Activated CD8-positive, alpha-beta T cell treated with anti-CD3 and anti-CD28 coated beads for 36 hours (primary cell): ENCODE measurements around the gene SORCS2. TPM values are rescaled to one million over a fixed set of nuclear protein-coding genes. Genes with fewer than 3 reads are reported as not detected.

Experiments used
- ATAC-seq: fragments of 200-7000 bp; cut with Tn5 transposase; one replicate; pipeline ENCODE4 v1.10.0; 2021; ENCODE audit warnings: mild to moderate bottlenecking, moderate library complexity
- CTCF ChIA-PET: fragments of 350-600 bp; sonication (Branson Sonifier 250); formaldehyde crosslinking; loops from one replicate; lab custom pipeline; 2021; ENCODE audit warnings: antibody characterized with exemption; lab: Charles Lee
- POLR2A ChIA-PET: fragments of 350-600 bp; sonication (Branson Sonifier 250); formaldehyde crosslinking; loops from one replicate; lab custom pipeline; 2021; ENCODE audit warnings: antibody characterized with exemption; lab: Charles Lee
- DNase-seq: peaks from one replicate; pipeline ENCODE4 v3.0.0-alpha.2; 2020
- H3K27ac Mint-ChIP-seq: one replicate; pipeline ENCODE4 v1.8.0; 2021; ENCODE audit warnings: mild to moderate bottlenecking, mixed read lengths
- H3K27me3 Mint-ChIP-seq: one replicate; pipeline ENCODE4 v1.8.0; 2021; ENCODE audit warnings: mixed read lengths
- H3K36me3 Mint-ChIP-seq: one replicate; pipeline ENCODE4 v1.8.0; 2021; ENCODE audit warnings: low read depth, mixed read lengths
- H3K4me1 Mint-ChIP-seq: one replicate; pipeline ENCODE4 v1.8.0; 2021; ENCODE audit warnings: low read depth, mixed read lengths
- H3K4me3 Mint-ChIP-seq: one replicate; pipeline ENCODE4 v1.8.0; 2021; ENCODE audit warnings: mild to moderate bottlenecking, moderate library complexity, mixed read lengths
- H3K9me3 Mint-ChIP-seq: one replicate; pipeline ENCODE4 v1.8.0; 2021; ENCODE audit warnings: mixed read lengths
- CTCF ChIP-seq: fragments of 200-600 bp; IDR thresholded peaks from one replicate; pipeline ENCODE4 v1.8.0; 2022; ENCODE audit warnings: antibody characterized with exemption, mild to moderate bottlenecking
- intact Hi-C: fragments of 100-400 bp; cut with micrococcal nuclease; formaldehyde crosslinking; loops from one replicate; pipeline ENCODE4 v1.10.0; 2022
- total RNA-seq, 2 experiments: library from RNA; stranded (reverse); gene quantifications; one replicate each; pipeline ENCODE4 v1.2.3, GENCODE V29; 2021

SORCS2 gene
- total RNA-seq, 2 experiments from 2014 or later: 0.05 TPM; not detected in 1

- Mint-ChIP-seq H3K27me3 (no peaks in the 10 kb centered on the region), H3K36me3 (no peaks in the 10 kb centered on the region), H3K27ac (no peak overlapping the region), H3K4me3 (no peak overlapping the region), H3K9me3 (peaks cover 1% of the 10 kb centered on the region), H3K4me1 (no peaks in the 10 kb centered on the region)
- DNase-seq (no peak), ATAC-seq (no peak)
- intact Hi-C loops: no loop called here
- POLR2A ChIA-PET: no interaction called here
- TF ChIP-seq CTCF: no peak
- CTCF ChIA-PET: interaction anchor here (1.4 kb wide), 1 partner anchor 146 kb away, joined by 3 read pairs; no protein-coding TSS in a partner anchor
These were observed 145.7 kb downstream of the SORCS2 start for GRCh38 chr4:7338059-7338452.

- Mint-ChIP-seq H3K9me3 (peaks cover 1% of the 10 kb centered on the region), H3K4me3 (no peak overlapping the region), H3K27me3 (no peaks in the 10 kb centered on the region), H3K27ac (no peak overlapping the region), H3K4me1 (no peaks in the 10 kb centered on the region), H3K36me3 (no peaks in the 10 kb centered on the region)
- ATAC-seq (no peak), DNase-seq (no peak)
- CTCF ChIA-PET: interaction anchor here (1.4 kb wide), 1 partner anchor 147 kb away, joined by 3 read pairs; no protein-coding TSS in a partner anchor
- POLR2A ChIA-PET: no interaction called here
- intact Hi-C loops: no loop called here
- no peak for TF ChIP-seq CTCF
These were observed 146.7 kb downstream of the SORCS2 start for GRCh38 chr4:7338876-7339623.

GRCh38 chr4:7339751-7340552, 147.6 kb downstream of the SORCS2 start:
- Mint-ChIP-seq H3K9me3 (peaks cover 1% of the 10 kb centered on the region), H3K27me3 (no peaks in the 10 kb centered on the region), H3K36me3 (no peaks in the 10 kb centered on the region), H3K4me1 (no peaks in the 10 kb centered on the region), H3K4me3 (no peak overlapping the region), H3K27ac (no peak overlapping the region)
- ChIA-PET CTCF (interaction anchor here (0.8 kb wide), 1 partner anchor 148 kb away, joined by 3 read pairs; no protein-coding TSS in a partner anchor), POLR2A (no interaction called here)
- ATAC-seq (no peak), DNase-seq (no peak)
- no peak for TF ChIP-seq CTCF
- intact Hi-C loops: no loop called here

- ChIA-PET CTCF (interaction anchor here (0.8 kb wide), 1 partner anchor 149 kb away, joined by 3 read pairs; no protein-coding TSS in a partner anchor), POLR2A (no interaction called here)
- H3K4me3 Mint-ChIP-seq: no peak overlapping the region
- ATAC-seq (no peak), DNase-seq (no peak)
- peaks cover 3% of the 10 kb centered on the region for H3K9me3 Mint-ChIP-seq
- intact Hi-C loops: no loop called here
- no peaks in the 10 kb centered on the region for H3K27me3 Mint-ChIP-seq
- H3K4me1 Mint-ChIP-seq: no peaks in the 10 kb centered on the region
- H3K27ac Mint-ChIP-seq: no peak overlapping the region
- TF ChIP-seq CTCF: no peak
- H3K36me3 Mint-ChIP-seq: no peaks in the 10 kb centered on the region
These were observed 148.5 kb downstream of the SORCS2 start for GRCh38 chr4:7340553-7341433.
